Frontal cortex (tissue), 4 donors: Measurements from ENCODE around the gene ADISSP. TPM values are rescaled to one million over a fixed set of nuclear protein-coding genes. Genes with fewer than 3 reads are reported as not detected.

Experiments used
- DNase-seq, 2 donors: peaks; one replicate each; pipeline ENCODE4 v3.0.0; 2012; ENCODE audit warnings: low spot score in 2 of 2
- FAIRE-seq: peaks from 2 replicates; lab custom pipeline; 2012; peaks lifted over from hg19 to GRCh38; lab: Jason Lieb, UNC
- total RNA-seq: library from RNA; depleted of rRNA; stranded (reverse); fragments of >200 nt; gene quantifications from one replicate; pipeline ENCODE4 v1.2.3, GENCODE V29; 2014
- donor health status: control.
- donor health status: control.
- donor health status: control.

ADISSP gene
- 17.5 TPM for total RNA-seq

- peak; percentile 64 for FAIRE-seq
- peak; percentile 99 for DNase-seq
Observed at GRCh38 chr20:3767427-3768341, at the start of gene ADISSP. Gene ADISSP (minus strand): TSS chr20:3767753. CDS start chr20:3760100, 7,653 bp downstream.

- FAIRE-seq, result no peak
- no peak for DNase-seq
Observed at GRCh38 chr20:3815703-3816315, 48.3 kb upstream of the ADISSP start.

- FAIRE-seq (no peak), DNase-seq (no peak)
Observed at GRCh38 chr20:3814928-3815495, 47.5 kb upstream of the ADISSP start.

GRCh38 chr20:3813848-3814581 is 46.5 kb upstream of the ADISSP start:
- DNase-seq (no peak), FAIRE-seq (no peak)

- no peak for DNase-seq
- no peak for FAIRE-seq
Observed at GRCh38 chr20:3812975-3813847, 45.7 kb upstream of the ADISSP start.

- DNase-seq (no peak), FAIRE-seq (no peak)
Observed at GRCh38 chr20:3812259-3812681, 44.7 kb upstream of the ADISSP start.

GRCh38 chr20:3811467-3812258 is 44.1 kb upstream of the ADISSP start:
- DNase-seq (peak; percentile 77 to 93), FAIRE-seq (no peak)

- FAIRE-seq (no peak), DNase-seq (no peak)
Observed at GRCh38 chr20:3808544-3808943, 41.0 kb upstream of the ADISSP start.

GRCh38 chr20:3804781-3805180 is 37.2 kb upstream of the ADISSP start:
- no peak for FAIRE-seq
- DNase-seq, result no peak

GRCh38 chr20:3804254-3804751 is 36.8 kb upstream of the ADISSP start:
- FAIRE-seq (no peak), DNase-seq (no peak)

- no peak for DNase-seq
- no peak for FAIRE-seq
Observed at GRCh38 chr20:3803854-3804253, 36.3 kb upstream of the ADISSP start.

GRCh38 chr20:3803289-3803688 is 35.7 kb upstream of the ADISSP start:
- DNase-seq (no peak), FAIRE-seq (no peak)

GRCh38 chr20:3802524-3803239 is 35.1 kb upstream of the ADISSP start:
- no peak for FAIRE-seq

GRCh38 chr20:3801846-3802245 is 34.3 kb upstream of the ADISSP start:
- FAIRE-seq, result no peak
- no peak for DNase-seq

More at GRCh38 chr20:3802524-3803239, 35.1 kb upstream of the ADISSP start:
- DNase-seq, result no peak

- no peak for DNase-seq
- FAIRE-seq, result no peak
Observed at GRCh38 chr20:3801299-3801698, 33.7 kb upstream of the ADISSP start.

- FAIRE-seq (no peak), DNase-seq (no peak)
Observed at GRCh38 chr20:3800878-3801260, 33.3 kb upstream of the ADISSP start.

GRCh38 chr20:3800256-3800877 is 32.8 kb upstream of the ADISSP start:
- DNase-seq, result no peak
- no peak for FAIRE-seq
